ENCODE results near the gene SELENOK. TPM values are rescaled to one million over a fixed set of nuclear protein-coding genes. Genes with fewer than 3 reads are reported as not detected.
A peak's percentile ranks its signal among the peaks of the same experiment; 100 is the strongest.

The SELENOK gene
- total and polyA plus RNA-seq, 2 of the 13 experiments (the other 11 are each of a cell fraction or from before 2014, with no cell fraction given): 67.0 to 81.0 TPM

DNA sequence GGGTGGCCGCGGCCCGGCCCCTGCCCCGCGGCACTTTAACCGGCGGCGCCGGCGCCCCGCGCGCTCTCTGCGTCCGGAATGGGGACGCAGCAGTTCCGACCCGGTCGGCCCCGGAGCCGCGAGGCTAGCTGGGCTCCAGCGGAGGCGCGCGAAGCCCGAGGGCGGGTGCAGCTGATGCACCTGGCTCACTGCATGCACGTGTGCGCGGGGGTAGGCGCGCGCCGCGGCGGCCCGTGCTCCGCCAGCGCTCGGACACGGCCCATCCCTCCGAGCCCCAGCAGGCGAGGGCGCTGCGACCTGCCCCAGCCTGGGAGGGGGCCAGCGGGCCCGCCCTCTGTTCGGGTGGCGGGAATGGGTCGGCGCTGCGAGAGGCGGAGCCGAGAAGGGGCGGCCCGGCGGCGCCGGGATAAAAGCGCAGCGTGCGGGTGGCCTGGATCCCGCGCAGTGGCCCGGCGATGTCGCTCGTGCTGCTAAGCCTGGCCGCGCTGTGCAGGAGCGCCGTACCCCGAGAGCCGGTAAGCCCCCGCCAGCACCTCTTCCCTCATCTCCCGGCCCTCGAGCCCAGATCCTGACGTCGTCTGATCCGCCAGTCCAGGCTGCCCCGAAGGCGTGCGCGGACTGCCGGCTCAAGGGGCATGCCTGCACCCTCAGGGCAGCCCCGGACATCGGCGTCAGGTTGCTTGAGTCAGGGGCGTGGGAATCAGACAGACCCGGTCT is 45.4 kb downstream of the SELENOK start, which contains the start of the genes CHDH and IL17RB (continued):
- peak; percentile 75 for TF ChIP-seq ZIK1 (CRISPR knock-in tag; IDR thresholded peaks at IDR 0.05; ENCODE audit: borderline replicate concordance, low read depth)
- TF ChIP-seq ZNF816 (CRISPR knock-in tag; IDR thresholded peaks at IDR 0.05; ENCODE audit: borderline replicate concordance): peak; percentile 59; the same call in 1 of the 2 replicates
- peak; percentile 71; the same call in 1 of the 2 replicates for TF ChIP-seq PAWR (CRISPR knock-in tag; IDR thresholded peaks at IDR 0.05; ENCODE audit: borderline replicate concordance)
- peak; percentile 87 for TF ChIP-seq ZNF274 (CRISPR knock-in tag; IDR thresholded peaks at IDR 0.05)
- TF ChIP-seq ATF1 (CRISPR knock-in tag; IDR thresholded peaks at IDR 0.05): no peak
- no peak; the same call in 1 of the 2 replicates for TF ChIP-seq IRF2 (CRISPR knock-in tag; IDR thresholded peaks at IDR 0.05)
- TF ChIP-seq, protein P1, sequence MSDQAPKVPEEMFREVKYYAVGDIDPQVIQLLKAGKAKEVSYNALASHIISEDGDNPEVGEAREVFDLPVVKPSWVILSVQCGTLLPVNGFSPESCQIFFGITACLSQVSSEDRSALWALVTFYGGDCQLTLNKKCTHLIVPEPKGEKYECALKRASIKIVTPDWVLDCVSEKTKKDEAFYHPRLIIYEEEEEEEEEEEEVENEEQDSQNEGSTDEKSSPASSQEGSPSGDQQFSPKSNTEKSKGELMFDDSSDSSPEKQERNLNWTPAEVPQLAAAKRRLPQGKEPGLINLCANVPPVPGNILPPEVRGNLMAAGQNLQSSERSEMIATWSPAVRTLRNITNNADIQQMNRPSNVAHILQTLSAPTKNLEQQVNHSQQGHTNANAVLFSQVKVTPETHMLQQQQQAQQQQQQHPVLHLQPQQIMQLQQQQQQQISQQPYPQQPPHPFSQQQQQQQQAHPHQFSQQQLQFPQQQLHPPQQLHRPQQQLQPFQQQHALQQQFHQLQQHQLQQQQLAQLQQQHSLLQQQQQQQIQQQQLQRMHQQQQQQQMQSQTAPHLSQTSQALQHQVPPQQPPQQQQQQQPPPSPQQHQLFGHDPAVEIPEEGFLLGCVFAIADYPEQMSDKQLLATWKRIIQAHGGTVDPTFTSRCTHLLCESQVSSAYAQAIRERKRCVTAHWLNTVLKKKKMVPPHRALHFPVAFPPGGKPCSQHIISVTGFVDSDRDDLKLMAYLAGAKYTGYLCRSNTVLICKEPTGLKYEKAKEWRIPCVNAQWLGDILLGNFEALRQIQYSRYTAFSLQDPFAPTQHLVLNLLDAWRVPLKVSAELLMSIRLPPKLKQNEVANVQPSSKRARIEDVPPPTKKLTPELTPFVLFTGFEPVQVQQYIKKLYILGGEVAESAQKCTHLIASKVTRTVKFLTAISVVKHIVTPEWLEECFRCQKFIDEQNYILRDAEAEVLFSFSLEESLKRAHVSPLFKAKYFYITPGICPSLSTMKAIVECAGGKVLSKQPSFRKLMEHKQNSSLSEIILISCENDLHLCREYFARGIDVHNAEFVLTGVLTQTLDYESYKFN (CRISPR knock-in tag; conservative IDR thresholded peaks at IDR 0.05): peak; percentile 60
- TF ChIP-seq, protein P2, sequence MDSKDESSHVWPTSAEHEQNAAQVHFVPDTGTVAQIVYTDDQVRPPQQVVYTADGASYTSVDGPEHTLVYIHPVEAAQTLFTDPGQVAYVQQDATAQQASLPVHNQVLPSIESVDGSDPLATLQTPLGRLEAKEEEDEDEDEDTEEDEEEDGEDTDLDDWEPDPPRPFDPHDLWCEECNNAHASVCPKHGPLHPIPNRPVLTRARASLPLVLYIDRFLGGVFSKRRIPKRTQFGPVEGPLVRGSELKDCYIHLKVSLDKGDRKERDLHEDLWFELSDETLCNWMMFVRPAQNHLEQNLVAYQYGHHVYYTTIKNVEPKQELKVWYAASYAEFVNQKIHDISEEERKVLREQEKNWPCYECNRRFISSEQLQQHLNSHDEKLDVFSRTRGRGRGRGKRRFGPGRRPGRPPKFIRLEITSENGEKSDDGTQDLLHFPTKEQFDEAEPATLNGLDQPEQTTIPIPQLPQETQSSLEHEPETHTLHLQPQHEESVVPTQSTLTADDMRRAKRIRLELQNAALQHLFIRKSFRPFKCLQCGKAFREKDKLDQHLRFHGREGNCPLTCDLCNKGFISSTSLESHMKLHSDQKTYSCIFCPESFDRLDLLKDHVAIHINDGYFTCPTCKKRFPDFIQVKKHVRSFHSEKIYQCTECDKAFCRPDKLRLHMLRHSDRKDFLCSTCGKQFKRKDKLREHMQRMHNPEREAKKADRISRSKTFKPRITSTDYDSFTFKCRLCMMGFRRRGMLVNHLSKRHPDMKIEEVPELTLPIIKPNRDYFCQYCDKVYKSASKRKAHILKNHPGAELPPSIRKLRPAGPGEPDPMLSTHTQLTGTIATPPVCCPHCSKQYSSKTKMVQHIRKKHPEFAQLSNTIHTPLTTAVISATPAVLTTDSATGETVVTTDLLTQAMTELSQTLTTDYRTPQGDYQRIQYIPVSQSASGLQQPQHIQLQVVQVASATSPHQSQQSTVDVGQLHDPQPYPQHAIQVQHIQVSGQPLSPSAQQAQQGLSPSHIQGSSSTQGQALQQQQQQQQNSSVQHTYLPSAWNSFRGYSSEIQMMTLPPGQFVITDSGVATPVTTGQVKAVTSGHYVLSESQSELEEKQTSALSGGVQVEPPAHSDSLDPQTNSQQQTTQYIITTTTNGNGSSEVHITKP (CRISPR knock-in tag; IDR thresholded peaks at IDR 0.05; ENCODE audit: low read depth): peak; percentile 33; the same call in 1 of the 2 replicates
- peak; percentile 63; the same call in 1 of the 2 replicates for TF ChIP-seq THRA (CRISPR knock-in tag; IDR thresholded peaks at IDR 0.05; ENCODE audit: borderline replicate concordance)
- TF ChIP-seq, protein P3, sequence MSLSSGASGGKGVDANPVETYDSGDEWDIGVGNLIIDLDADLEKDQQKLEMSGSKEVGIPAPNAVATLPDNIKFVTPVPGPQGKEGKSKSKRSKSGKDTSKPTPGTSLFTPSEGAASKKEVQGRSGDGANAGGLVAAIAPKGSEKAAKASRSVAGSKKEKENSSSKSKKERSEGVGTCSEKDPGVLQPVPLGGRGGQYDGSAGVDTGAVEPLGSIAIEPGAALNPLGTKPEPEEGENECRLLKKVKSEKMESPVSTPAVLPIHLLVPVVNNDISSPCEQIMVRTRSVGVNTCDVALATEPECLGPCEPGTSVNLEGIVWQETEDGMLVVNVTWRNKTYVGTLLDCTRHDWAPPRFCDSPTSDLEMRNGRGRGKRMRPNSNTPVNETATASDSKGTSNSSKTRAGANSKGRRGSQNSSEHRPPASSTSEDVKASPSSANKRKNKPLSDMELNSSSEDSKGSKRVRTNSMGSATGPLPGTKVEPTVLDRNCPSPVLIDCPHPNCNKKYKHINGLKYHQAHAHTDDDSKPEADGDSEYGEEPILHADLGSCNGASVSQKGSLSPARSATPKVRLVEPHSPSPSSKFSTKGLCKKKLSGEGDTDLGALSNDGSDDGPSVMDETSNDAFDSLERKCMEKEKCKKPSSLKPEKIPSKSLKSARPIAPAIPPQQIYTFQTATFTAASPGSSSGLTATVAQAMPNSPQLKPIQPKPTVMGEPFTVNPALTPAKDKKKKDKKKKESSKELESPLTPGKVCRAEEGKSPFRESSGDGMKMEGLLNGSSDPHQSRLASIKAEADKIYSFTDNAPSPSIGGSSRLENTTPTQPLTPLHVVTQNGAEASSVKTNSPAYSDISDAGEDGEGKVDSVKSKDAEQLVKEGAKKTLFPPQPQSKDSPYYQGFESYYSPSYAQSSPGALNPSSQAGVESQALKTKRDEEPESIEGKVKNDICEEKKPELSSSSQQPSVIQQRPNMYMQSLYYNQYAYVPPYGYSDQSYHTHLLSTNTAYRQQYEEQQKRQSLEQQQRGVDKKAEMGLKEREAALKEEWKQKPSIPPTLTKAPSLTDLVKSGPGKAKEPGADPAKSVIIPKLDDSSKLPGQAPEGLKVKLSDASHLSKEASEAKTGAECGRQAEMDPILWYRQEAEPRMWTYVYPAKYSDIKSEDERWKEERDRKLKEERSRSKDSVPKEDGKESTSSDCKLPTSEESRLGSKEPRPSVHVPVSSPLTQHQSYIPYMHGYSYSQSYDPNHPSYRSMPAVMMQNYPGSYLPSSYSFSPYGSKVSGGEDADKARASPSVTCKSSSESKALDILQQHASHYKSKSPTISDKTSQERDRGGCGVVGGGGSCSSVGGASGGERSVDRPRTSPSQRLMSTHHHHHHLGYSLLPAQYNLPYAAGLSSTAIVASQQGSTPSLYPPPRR (CRISPR knock-in tag; IDR thresholded peaks at IDR 0.05; ENCODE audit: borderline replicate concordance): peak; percentile 41
- peak; percentile 77; the same call in 1 of the 2 replicates for TF ChIP-seq ZBTB3 (CRISPR knock-in tag; IDR thresholded peaks at IDR 0.05; ENCODE audit: borderline replicate concordance, low read depth)
- peak; percentile 92 for TF ChIP-seq KMT2A (CRISPR knock-in tag; IDR thresholded peaks at IDR 0.05)
